ENCODE measurements around the gene PDZRN3.

DNA sequence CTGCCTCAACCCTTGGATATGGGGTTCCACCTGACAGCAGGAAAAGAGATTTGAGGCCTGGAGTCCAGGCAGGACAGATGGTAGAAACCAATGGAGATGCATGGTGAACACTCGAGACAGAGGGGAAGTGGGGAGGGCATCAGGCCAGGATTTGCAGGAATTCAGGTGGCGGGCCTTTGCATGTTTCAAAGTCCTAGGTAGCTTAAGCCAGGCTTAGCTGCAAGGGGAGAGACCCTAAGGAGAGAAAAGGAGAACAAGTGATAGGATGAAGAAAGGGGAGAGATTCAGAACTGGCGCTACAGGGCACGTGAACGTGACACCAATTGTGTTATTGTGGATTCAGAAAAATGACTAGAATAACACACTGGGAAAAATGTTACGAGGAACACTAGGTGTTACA lies 182.6 kb downstream of the PDZRN3 start:
- TF ChIP-seq, protein P1, sequence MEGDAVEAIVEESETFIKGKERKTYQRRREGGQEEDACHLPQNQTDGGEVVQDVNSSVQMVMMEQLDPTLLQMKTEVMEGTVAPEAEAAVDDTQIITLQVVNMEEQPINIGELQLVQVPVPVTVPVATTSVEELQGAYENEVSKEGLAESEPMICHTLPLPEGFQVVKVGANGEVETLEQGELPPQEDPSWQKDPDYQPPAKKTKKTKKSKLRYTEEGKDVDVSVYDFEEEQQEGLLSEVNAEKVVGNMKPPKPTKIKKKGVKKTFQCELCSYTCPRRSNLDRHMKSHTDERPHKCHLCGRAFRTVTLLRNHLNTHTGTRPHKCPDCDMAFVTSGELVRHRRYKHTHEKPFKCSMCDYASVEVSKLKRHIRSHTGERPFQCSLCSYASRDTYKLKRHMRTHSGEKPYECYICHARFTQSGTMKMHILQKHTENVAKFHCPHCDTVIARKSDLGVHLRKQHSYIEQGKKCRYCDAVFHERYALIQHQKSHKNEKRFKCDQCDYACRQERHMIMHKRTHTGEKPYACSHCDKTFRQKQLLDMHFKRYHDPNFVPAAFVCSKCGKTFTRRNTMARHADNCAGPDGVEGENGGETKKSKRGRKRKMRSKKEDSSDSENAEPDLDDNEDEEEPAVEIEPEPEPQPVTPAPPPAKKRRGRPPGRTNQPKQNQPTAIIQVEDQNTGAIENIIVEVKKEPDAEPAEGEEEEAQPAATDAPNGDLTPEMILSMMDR (IDR thresholded peaks at IDR 0.05; ENCODE audit: poor library complexity): no peak
- no peak for TF ChIP-seq EZH2phosphoT487 (IDR thresholded peaks at IDR 0.05; ENCODE audit: low read depth, severe bottlenecking, unreplicated experiment)
